ENCODE data around the gene PLA2G2A.
"Not testable (repeated sequence)": the region's sequence is repeated elsewhere in the genome, so short reads cannot be mapped to it uniquely, and the experiment has no call there.

PLA2G2A gene

GRCh38 chr1:19938472-19938871, 40.9 kb downstream of the PLA2G2A start:
- Histone ChIP-seq H3K9me3 (ENCODE audit: control insufficient read depth in 2 of 2, low read length in 2 of 2) (no peaks in the 10 kb centered on the region), H3K9ac (ENCODE audit: low read depth in 1 of 2, low read length in 2 of 2) (no peak overlapping the region), H3K27ac (ENCODE audit: low read depth in 2 of 2, low read length in 2 of 2) (no peak overlapping the region), H3K4me3 (ENCODE audit: low read length in 2 of 2) (no peak overlapping the region), H3K27me3 (ENCODE audit: control insufficient read depth in 2 of 2, insufficient read depth in 2 of 2, low read length in 2 of 2) (no peaks in the 10 kb centered on the region), H3K4me1 (ENCODE audit: control insufficient read depth in 2 of 2, insufficient read depth in 2 of 2, low read length in 2 of 2) (no peaks in the 10 kb centered on the region), H3K36me3 (ENCODE audit: control insufficient read depth in 2 of 2, insufficient read depth in 2 of 2, low read length in 2 of 2) (no peaks in the 10 kb centered on the region)

- H3K27me3 ChIP-seq (ENCODE audit: control insufficient read depth in 2 of 2, insufficient read depth in 2 of 2, low read length in 2 of 2): no peaks in the 10 kb centered on the region
- no peak overlapping the region for H3K9ac ChIP-seq (ENCODE audit: low read depth in 1 of 2, low read length in 2 of 2)
- no peak overlapping the region for H3K4me3 ChIP-seq (ENCODE audit: low read length in 2 of 2)
- peaks cover 2 to 9% of the 10 kb centered on the region in 2 donors for H3K9me3 ChIP-seq (ENCODE audit: control insufficient read depth in 2 of 2, low read length in 2 of 2)
- no peaks in the 10 kb centered on the region for H3K36me3 ChIP-seq (ENCODE audit: control insufficient read depth in 2 of 2, insufficient read depth in 2 of 2, low read length in 2 of 2)
- H3K27ac ChIP-seq (ENCODE audit: low read depth in 2 of 2, low read length in 2 of 2): no peak overlapping the region
- no peaks in the 10 kb centered on the region for H3K4me1 ChIP-seq (ENCODE audit: control insufficient read depth in 2 of 2, insufficient read depth in 2 of 2, low read length in 2 of 2)
These were observed 43.2 kb downstream of the PLA2G2A start for GRCh38 chr1:19936061-19936750.

DNA sequence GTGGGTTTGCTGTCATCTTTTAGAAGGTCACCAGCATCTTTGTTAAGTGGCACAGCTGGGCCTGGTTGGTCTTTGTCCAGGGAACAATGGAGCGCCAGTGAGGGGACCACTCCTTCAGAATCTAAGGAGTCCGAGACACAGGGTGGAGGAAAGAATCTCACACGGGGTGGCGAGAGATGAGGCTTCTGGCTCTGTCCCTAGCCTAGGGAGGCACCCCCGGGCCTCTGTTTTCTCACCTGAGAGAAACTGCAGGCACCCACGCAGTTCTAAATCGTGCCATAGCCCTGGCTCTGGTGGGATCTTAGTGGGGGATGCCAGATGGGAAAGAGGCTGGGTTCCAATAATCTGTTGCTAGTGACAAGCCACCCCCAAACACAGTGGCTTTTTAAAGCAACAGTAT, 45.1 kb downstream of the PLA2G2A start:
- no peaks in the 10 kb centered on the region for H3K27me3 ChIP-seq (ENCODE audit: control insufficient read depth in 2 of 2, insufficient read depth in 2 of 2, low read length in 2 of 2)
- H3K9ac ChIP-seq (ENCODE audit: low read depth in 1 of 2, low read length in 2 of 2): no peak overlapping the region
- no peak overlapping the region for H3K27ac ChIP-seq (ENCODE audit: low read depth in 2 of 2, low read length in 2 of 2)
- H3K9me3 ChIP-seq (ENCODE audit: control insufficient read depth in 2 of 2, low read length in 2 of 2): peaks cover 2 to 9% of the 10 kb centered on the region in 2 donors
- H3K4me1 ChIP-seq (ENCODE audit: control insufficient read depth in 2 of 2, insufficient read depth in 2 of 2, low read length in 2 of 2): no peaks in the 10 kb centered on the region
- no peak overlapping the region for H3K4me3 ChIP-seq (ENCODE audit: low read length in 2 of 2)
- H3K36me3 ChIP-seq (ENCODE audit: control insufficient read depth in 2 of 2, insufficient read depth in 2 of 2, low read length in 2 of 2): no peaks in the 10 kb centered on the region

DNA sequence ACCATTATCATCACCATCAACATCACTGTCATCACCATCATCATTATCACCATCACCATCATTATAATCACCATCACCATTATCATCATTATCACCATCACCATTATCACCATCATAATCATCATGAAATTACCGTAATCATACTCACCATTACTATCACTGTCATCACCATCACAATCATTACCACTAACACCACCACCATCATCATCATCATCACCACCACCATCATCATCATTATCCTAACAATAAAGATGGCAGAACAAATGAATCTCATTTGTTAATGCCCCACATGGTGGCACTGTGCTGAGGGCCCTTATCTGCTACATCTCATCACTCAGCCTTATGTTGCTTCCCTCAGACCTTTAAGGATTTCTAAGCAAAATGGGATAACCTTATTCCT, 46.6 kb downstream of the PLA2G2A start:
- H3K4me1 ChIP-seq (ENCODE audit: control insufficient read depth in 2 of 2, insufficient read depth in 2 of 2, low read length in 2 of 2): no peaks in the 10 kb centered on the region
- no peak overlapping the region for H3K4me3 ChIP-seq (ENCODE audit: low read length in 2 of 2)
- H3K27me3 ChIP-seq (ENCODE audit: control insufficient read depth in 2 of 2, insufficient read depth in 2 of 2, low read length in 2 of 2): no peaks in the 10 kb centered on the region
- peaks cover 2 to 9% of the 10 kb centered on the region in 2 donors for H3K9me3 ChIP-seq (ENCODE audit: control insufficient read depth in 2 of 2, low read length in 2 of 2)
- no peak overlapping the region for H3K9ac ChIP-seq (ENCODE audit: low read depth in 1 of 2, low read length in 2 of 2)
- no peak overlapping the region for H3K27ac ChIP-seq (ENCODE audit: low read depth in 2 of 2, low read length in 2 of 2)
- H3K36me3 ChIP-seq (ENCODE audit: control insufficient read depth in 2 of 2, insufficient read depth in 2 of 2, low read length in 2 of 2): no peaks in the 10 kb centered on the region

DNA sequence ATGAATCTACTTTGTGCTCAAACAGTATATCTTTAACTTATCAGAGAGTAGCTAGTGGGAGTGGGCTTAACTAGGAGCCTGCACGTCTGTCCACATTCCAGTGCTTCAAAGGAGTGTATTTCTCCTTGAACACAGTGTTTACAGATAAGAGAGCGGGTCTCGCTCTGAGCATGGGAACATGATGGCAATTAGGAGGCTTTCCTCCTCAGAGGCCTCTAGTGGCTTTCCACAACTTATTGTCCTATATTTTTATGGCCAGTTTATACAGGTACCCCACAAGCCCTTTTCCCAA, 52.3 kb downstream of the PLA2G2A start:
- H3K9ac ChIP-seq (ENCODE audit: low read depth in 1 of 2, low read length in 2 of 2); H3K27me3 ChIP-seq (ENCODE audit: control insufficient read depth in 2 of 2, insufficient read depth in 2 of 2, low read length in 2 of 2); H3K4me1 ChIP-seq (ENCODE audit: control insufficient read depth in 2 of 2, insufficient read depth in 2 of 2, low read length in 2 of 2); H3K27ac ChIP-seq (ENCODE audit: low read depth in 2 of 2, low read length in 2 of 2); H3K4me3 ChIP-seq (ENCODE audit: low read length in 2 of 2); H3K9me3 ChIP-seq (ENCODE audit: control insufficient read depth in 2 of 2, low read length in 2 of 2); H3K36me3 ChIP-seq (ENCODE audit: control insufficient read depth in 2 of 2, insufficient read depth in 2 of 2, low read length in 2 of 2): not testable (repeated sequence)

GRCh38 chr1:19926296-19927129, 52.9 kb downstream of the PLA2G2A start:
- peaks cover 0 to 2% of the 10 kb centered on the region in 2 donors for H3K9me3 ChIP-seq (ENCODE audit: control insufficient read depth in 2 of 2, low read length in 2 of 2)
- no peak overlapping the region for H3K4me3 ChIP-seq (ENCODE audit: low read length in 2 of 2)
- no peaks in the 10 kb centered on the region for H3K4me1 ChIP-seq (ENCODE audit: control insufficient read depth in 2 of 2, insufficient read depth in 2 of 2, low read length in 2 of 2)
- H3K9ac ChIP-seq (ENCODE audit: low read depth in 1 of 2, low read length in 2 of 2): no peak overlapping the region
- no peak overlapping the region for H3K27ac ChIP-seq (ENCODE audit: low read depth in 2 of 2, low read length in 2 of 2)
- H3K36me3 ChIP-seq (ENCODE audit: control insufficient read depth in 2 of 2, insufficient read depth in 2 of 2, low read length in 2 of 2): no peaks in the 10 kb centered on the region
- H3K27me3 ChIP-seq (ENCODE audit: control insufficient read depth in 2 of 2, insufficient read depth in 2 of 2, low read length in 2 of 2): no peaks in the 10 kb centered on the region

Measured in mucosa of rectum (tissue), 2 donors.